ENCODE data around the gene AP2A2.
"Not testable (repeated sequence)": the region's sequence is repeated elsewhere in the genome, so short reads cannot be mapped to it uniquely, and the experiment has no call there.

The AP2A2 gene

GRCh38 chr11:1012740-1013630 is 87.3 kb downstream of the AP2A2 start:
- DNase-seq (ENCODE audit: low read depth in 2 of 3, low spot score in 1 of 3), result no peak

GRCh38 chr11:1013631-1013935 is 87.9 kb downstream of the AP2A2 start:
- DNase-seq (ENCODE audit: low read depth in 2 of 3, low spot score in 1 of 3), result no peak

- DNase-seq (ENCODE audit: low read depth in 2 of 3, low spot score in 1 of 3), result no peak
These were observed 88.6 kb downstream of the AP2A2 start for GRCh38 chr11:1014276-1014675.

GRCh38 chr11:1015064-1015463 is 89.4 kb downstream of the AP2A2 start:
- no peak for DNase-seq (ENCODE audit: low read depth in 2 of 3, low spot score in 1 of 3)

GRCh38 chr11:1015826-1016545 is 90.3 kb downstream of the AP2A2 start:
- no peak for DNase-seq (ENCODE audit: low read depth in 2 of 3, low spot score in 1 of 3)

- not testable (repeated sequence) for DNase-seq (ENCODE audit: low read depth in 2 of 3, low spot score in 1 of 3)
These were observed 91.0 kb downstream of the AP2A2 start for GRCh38 chr11:1016610-1017126.

- no peak for DNase-seq (ENCODE audit: low read depth in 2 of 3, low spot score in 1 of 3)
These were observed 91.8 kb downstream of the AP2A2 start for GRCh38 chr11:1017269-1018005.

- no peak for DNase-seq (ENCODE audit: low read depth in 2 of 3, low spot score in 1 of 3)
These were observed 92.4 kb downstream of the AP2A2 start for GRCh38 chr11:1018091-1018490.

GRCh38 chr11:1019321-1019910 is 93.7 kb downstream of the AP2A2 start:
- no peak for DNase-seq (ENCODE audit: low read depth in 2 of 3, low spot score in 1 of 3)

GRCh38 chr11:1020211-1020905 is 94.7 kb downstream of the AP2A2 start:
- no peak for DNase-seq (ENCODE audit: low read depth in 2 of 3, low spot score in 1 of 3)

GRCh38 chr11:1022411-1022810 is 96.7 kb downstream of the AP2A2 start:
- DNase-seq (ENCODE audit: low read depth in 2 of 3, low spot score in 1 of 3), result no peak

- no peak for DNase-seq (ENCODE audit: low read depth in 2 of 3, low spot score in 1 of 3)
These were observed 97.5 kb downstream of the AP2A2 start for GRCh38 chr11:1022908-1023810.

GRCh38 chr11:1023811-1024596 is 98.3 kb downstream of the AP2A2 start:
- DNase-seq (ENCODE audit: low read depth in 2 of 3, low spot score in 1 of 3), result no peak

- DNase-seq (ENCODE audit: low read depth in 2 of 3, low spot score in 1 of 3), result no peak
These were observed 99.1 kb downstream of the AP2A2 start for GRCh38 chr11:1024597-1025409.

GRCh38 chr11:1025410-1026162 is 99.9 kb downstream of the AP2A2 start:
- DNase-seq (ENCODE audit: low read depth in 2 of 3, low spot score in 1 of 3), result no peak

GRCh38 chr11:1026163-1026450 is 100.4 kb downstream of the AP2A2 start:
- no peak for DNase-seq (ENCODE audit: low read depth in 2 of 3, low spot score in 1 of 3)

GRCh38 chr11:1026641-1027482 is 101.2 kb downstream of the AP2A2 start:
- no peak for DNase-seq (ENCODE audit: low read depth in 2 of 3, low spot score in 1 of 3)
